Measurements from ENCODE around the gene RPA3.
"Not testable (repeated sequence)": the region's sequence is repeated elsewhere in the genome, so short reads cannot be mapped to it uniquely, and the experiment has no call there.

The RPA3 gene

GRCh38 chr7:7688310-7688709, 30.1 kb downstream of the RPA3 start:
- no peak for DNase-seq

GRCh38 chr7:7687800-7688199, 30.6 kb downstream of the RPA3 start:
- no peak for DNase-seq

- no peak for DNase-seq
Measured at GRCh38 chr7:7686811-7687508, 31.4 kb downstream of the RPA3 start.

GRCh38 chr7:7682861-7683260, 35.5 kb downstream of the RPA3 start:
- no peak for DNase-seq

- no peak for DNase-seq
Measured at GRCh38 chr7:7681936-7682329, 36.5 kb downstream of the RPA3 start.

- peak; percentile 9 to 28 for DNase-seq
Measured at GRCh38 chr7:7681191-7681935, 37.0 kb downstream of the RPA3 start.

GRCh38 chr7:7679640-7680039, 38.8 kb downstream of the RPA3 start:
- not testable (repeated sequence) for DNase-seq

- no peak for DNase-seq
Measured at GRCh38 chr7:7675686-7676085, 42.7 kb downstream of the RPA3 start.

- no peak for DNase-seq
Measured at GRCh38 chr7:7673240-7673550, 45.2 kb downstream of the RPA3 start.

- DNase-seq = no peak
Measured at GRCh38 chr7:7672545-7673239, 45.7 kb downstream of the RPA3 start.

- no peak for DNase-seq
Measured at GRCh38 chr7:7671361-7671760, 47.0 kb downstream of the RPA3 start.

GRCh38 chr7:7670490-7670889, 47.9 kb downstream of the RPA3 start:
- DNase-seq = no peak

GRCh38 chr7:7668706-7669105, 49.7 kb downstream of the RPA3 start:
- DNase-seq = no peak

GRCh38 chr7:7667187-7667586, 51.2 kb downstream of the RPA3 start:
- no peak for DNase-seq

- DNase-seq = no peak
Measured at GRCh38 chr7:7665031-7665430, 53.4 kb downstream of the RPA3 start.

- no peak for DNase-seq
Measured at GRCh38 chr7:7664291-7664690, 54.1 kb downstream of the RPA3 start.

- no peak for DNase-seq
Measured at GRCh38 chr7:7662527-7662926, 55.9 kb downstream of the RPA3 start.

- DNase-seq = not testable (repeated sequence)
Measured at GRCh38 chr7:7656459-7656858, 61.9 kb downstream of the RPA3 start.

GRCh38 chr7:7654964-7655715, 63.3 kb downstream of the RPA3 start:
- no peak for DNase-seq

- DNase-seq = peak in 1 of 2 experiments; percentile 4
Measured at GRCh38 chr7:7653593-7654187, 64.7 kb downstream of the RPA3 start.

- no peak for DNase-seq
Measured at GRCh38 chr7:7652798-7653540, 65.4 kb downstream of the RPA3 start.

- no peak for DNase-seq
Measured at GRCh38 chr7:7651479-7651878, 66.9 kb downstream of the RPA3 start.

Measured in activated CD4-positive, alpha-beta T cell treated with anti-CD3 and anti-CD28 coated beads, Interleukin-2, amount 50 U/mL, for 4 hours (primary cell).